Activated CD4-positive, alpha-beta memory T cell treated with anti-CD3 and anti-CD28 coated beads for 36 hours (primary cell): ENCODE data around the gene BTRC. TPM values are rescaled to one million over a fixed set of nuclear protein-coding genes. Genes with fewer than 3 reads are reported as not detected.

ENCODE experiments used
- CTCF ChIA-PET: fragments of 350-600 bp; sonication (Branson Sonifier 250); formaldehyde crosslinking; loops from one replicate; lab custom pipeline; 2021; ENCODE audit warnings: antibody characterized with exemption, inconsistent platforms; lab: Charles Lee
- POLR2A ChIA-PET: fragments of 350-600 bp; sonication (Branson Sonifier 250); formaldehyde crosslinking; loops from one replicate; lab custom pipeline; 2021; ENCODE audit warnings: antibody characterized with exemption; lab: Charles Lee
- DNase-seq: peaks from one replicate; pipeline ENCODE4 v3.0.0-alpha.2; 2020
- H3K27ac Mint-ChIP-seq: one replicate; pipeline ENCODE4 v1.8.0; 2021; ENCODE audit warnings: mixed read lengths
- H3K27me3 Mint-ChIP-seq: one replicate; pipeline ENCODE4 v1.8.0; 2021; ENCODE audit warnings: mixed read lengths
- H3K36me3 Mint-ChIP-seq: one replicate; pipeline ENCODE4 v1.8.0; 2021; ENCODE audit warnings: mixed read lengths
- H3K4me1 Mint-ChIP-seq: one replicate; pipeline ENCODE4 v1.8.0; 2021; ENCODE audit warnings: low read depth, mixed read lengths
- H3K4me3 Mint-ChIP-seq: one replicate; pipeline ENCODE4 v1.8.0; 2021; ENCODE audit warnings: mild to moderate bottlenecking, mixed read lengths
- H3K9me3 Mint-ChIP-seq: one replicate; pipeline ENCODE4 v1.8.0; 2021; ENCODE audit warnings: mixed read lengths
- intact Hi-C: fragments of 100-400 bp; cut with micrococcal nuclease; formaldehyde crosslinking; loops from one replicate; pipeline ENCODE4 v1.15.1; 2023
- total RNA-seq, 2 experiments: library from RNA; stranded (reverse); gene quantifications; one replicate each; pipeline ENCODE4 v1.2.3, GENCODE V29; 2021

Gene BTRC
- total RNA-seq, 2 experiments from 2014 or later, result 18.2 to 18.6 TPM

GRCh38 chr10:101450277-101451080, 96.5 kb downstream of the BTRC start:
- DNase-seq, result no peak
- Mint-ChIP-seq H3K4me1 (peaks cover 27% of the 10 kb centered on the region), H3K4me3 (no peak overlapping the region), H3K36me3 (no peaks in the 10 kb centered on the region), H3K27me3 (no peaks in the 10 kb centered on the region), H3K9me3 (no peaks in the 10 kb centered on the region), H3K27ac (no peak overlapping the region)
- POLR2A ChIA-PET, result no interaction called here
- intact Hi-C loops, result no loop called here
- CTCF ChIA-PET, result interaction anchor here (0.8 to 2.3 kb wide), 3 partner anchors 9 to 236 kb away, joined by 3 to 10 read pairs (median 3); no protein-coding TSS in a partner anchor

- H3K27me3 Mint-ChIP-seq, result no peaks in the 10 kb centered on the region
- ChIA-PET POLR2A (no interaction called here), CTCF (interaction anchor here (1.0 to 1.2 kb wide), 2 partner anchors 16 to 158 kb away, joined by 3 read pairs; no protein-coding TSS in a partner anchor)
- intact Hi-C loops, result no loop called here
- no peak overlapping the region for H3K27ac Mint-ChIP-seq
- H3K4me1 Mint-ChIP-seq, result peaks cover 27% of the 10 kb centered on the region
- no peaks in the 10 kb centered on the region for H3K36me3 Mint-ChIP-seq
- no peak for DNase-seq
- H3K9me3 Mint-ChIP-seq, result no peaks in the 10 kb centered on the region
- H3K4me3 Mint-ChIP-seq, result no peak overlapping the region
These were observed 97.3 kb downstream of the BTRC start for GRCh38 chr10:101451261-101451660.

- CTCF ChIA-PET, result interaction anchor here (0.7 to 1.3 kb wide), 4 partner anchors 15 to 203 kb away, joined by 3 read pairs; no protein-coding TSS in a partner anchor
- intact Hi-C loops, result no loop called here
- no peaks in the 10 kb centered on the region for H3K27me3 Mint-ChIP-seq
- no peaks in the 10 kb centered on the region for H3K9me3 Mint-ChIP-seq
- DNase-seq, result no peak
- POLR2A ChIA-PET, result no interaction called here
- peaks cover 27% of the 10 kb centered on the region for H3K4me1 Mint-ChIP-seq
- H3K36me3 Mint-ChIP-seq, result no peaks in the 10 kb centered on the region
- no peak overlapping the region for H3K27ac Mint-ChIP-seq
- H3K4me3 Mint-ChIP-seq, result no peak overlapping the region
These were observed 97.7 kb downstream of the BTRC start for GRCh38 chr10:101451667-101452069.

GRCh38 chr10:101452176-101452575, 98.2 kb downstream of the BTRC start:
- no peak overlapping the region for H3K4me3 Mint-ChIP-seq
- CTCF ChIA-PET, result interaction anchor here (0.6 to 2.9 kb wide), 7 partner anchors 8 to 310 kb away, joined by 3 to 21 read pairs (median 3); no protein-coding TSS in a partner anchor
- no peaks in the 10 kb centered on the region for H3K27me3 Mint-ChIP-seq
- POLR2A ChIA-PET, result no interaction called here
- no peaks in the 10 kb centered on the region for H3K36me3 Mint-ChIP-seq
- no peaks in the 10 kb centered on the region for H3K9me3 Mint-ChIP-seq
- no peak for DNase-seq
- no peak overlapping the region for H3K27ac Mint-ChIP-seq
- intact Hi-C loops, result no loop called here
- peaks cover 27% of the 10 kb centered on the region for H3K4me1 Mint-ChIP-seq

GRCh38 chr10:101452593-101452992, 98.6 kb downstream of the BTRC start:
- Mint-ChIP-seq H3K4me3 (no peak overlapping the region), H3K4me1 (peaks cover 27% of the 10 kb centered on the region), H3K9me3 (no peaks in the 10 kb centered on the region), H3K27ac (no peak overlapping the region), H3K27me3 (no peaks in the 10 kb centered on the region), H3K36me3 (no peaks in the 10 kb centered on the region)
- POLR2A ChIA-PET, result no interaction called here
- DNase-seq, result no peak
- CTCF ChIA-PET, result interaction anchor here (0.6 to 2.9 kb wide), 7 partner anchors 9 to 310 kb away, joined by 3 to 21 read pairs (median 3); no protein-coding TSS in a partner anchor
- intact Hi-C loops, result no loop called here

GRCh38 chr10:101453318-101453717, 99.4 kb downstream of the BTRC start:
- intact Hi-C loops, result no loop called here
- CTCF ChIA-PET, result interaction anchor here (1.3 to 2.9 kb wide), 4 partner anchors 9 to 74 kb away, joined by 3 to 21 read pairs (median 10); no protein-coding TSS in a partner anchor
- DNase-seq, result no peak
- Mint-ChIP-seq H3K36me3 (no peaks in the 10 kb centered on the region), H3K9me3 (no peaks in the 10 kb centered on the region), H3K27ac (no peak overlapping the region), H3K4me3 (no peak overlapping the region), H3K27me3 (no peaks in the 10 kb centered on the region), H3K4me1 (peaks cover 27% of the 10 kb centered on the region)
- POLR2A ChIA-PET, result no interaction called here

- POLR2A ChIA-PET, result no interaction called here
- intact Hi-C loops, result no loop called here
- H3K36me3 Mint-ChIP-seq, result no peaks in the 10 kb centered on the region
- DNase-seq, result no peak
- no peak overlapping the region for H3K27ac Mint-ChIP-seq
- no peaks in the 10 kb centered on the region for H3K27me3 Mint-ChIP-seq
- H3K4me1 Mint-ChIP-seq, result peaks cover 27% of the 10 kb centered on the region
- no peaks in the 10 kb centered on the region for H3K9me3 Mint-ChIP-seq
- no peak overlapping the region for H3K4me3 Mint-ChIP-seq
- CTCF ChIA-PET, result interaction anchor here (1.0 to 2.9 kb wide), 5 partner anchors 10 to 239 kb away, joined by 3 to 21 read pairs (median 6); no protein-coding TSS in a partner anchor
These were observed 100.1 kb downstream of the BTRC start for GRCh38 chr10:101453791-101454718.

- intact Hi-C loops, result no loop called here
- H3K4me1 Mint-ChIP-seq, result peaks cover 9% of the 10 kb centered on the region
- DNase-seq, result no peak
- no peaks in the 10 kb centered on the region for H3K27me3 Mint-ChIP-seq
- H3K27ac Mint-ChIP-seq, result no peak overlapping the region
- ChIA-PET CTCF (interaction anchor here (1.0 to 1.5 kb wide), 3 partner anchors 15 to 245 kb away, joined by 3 to 4 read pairs (median 3); no protein-coding TSS in a partner anchor), POLR2A (no interaction called here)
- no peaks in the 10 kb centered on the region for H3K36me3 Mint-ChIP-seq
- H3K9me3 Mint-ChIP-seq, result no peaks in the 10 kb centered on the region
- H3K4me3 Mint-ChIP-seq, result no peak overlapping the region
These were observed 104.9 kb downstream of the BTRC start for GRCh38 chr10:101458869-101459268.

- no peaks in the 10 kb centered on the region for H3K9me3 Mint-ChIP-seq
- no peaks in the 10 kb centered on the region for H3K36me3 Mint-ChIP-seq
- intact Hi-C loops, result no loop called here
- no peak overlapping the region for H3K4me3 Mint-ChIP-seq
- DNase-seq, result no peak
- H3K27me3 Mint-ChIP-seq, result no peaks in the 10 kb centered on the region
- peaks cover 2% of the 10 kb centered on the region for H3K4me1 Mint-ChIP-seq
- CTCF ChIA-PET, result interaction anchor here (1.7 to 5.4 kb wide), 2 partner anchors 106 to 251 kb away, joined by 5 to 42 read pairs; no protein-coding TSS in a partner anchor
- H3K27ac Mint-ChIP-seq, result no peak overlapping the region
- POLR2A ChIA-PET, result no interaction called here
These were observed 110.1 kb downstream of the BTRC start for GRCh38 chr10:101464082-101464481.

GRCh38 chr10:101464599-101464998, 110.6 kb downstream of the BTRC start:
- POLR2A ChIA-PET, result no interaction called here
- Mint-ChIP-seq H3K27me3 (no peaks in the 10 kb centered on the region), H3K9me3 (no peaks in the 10 kb centered on the region), H3K4me1 (peaks cover 2% of the 10 kb centered on the region), H3K27ac (no peak overlapping the region), H3K4me3 (no peak overlapping the region), H3K36me3 (no peaks in the 10 kb centered on the region)
- CTCF ChIA-PET, result interaction anchor here (0.6 to 5.4 kb wide), 6 partner anchors 22 to 251 kb away, joined by 3 to 42 read pairs (median 4); no protein-coding TSS in a partner anchor
- no peak for DNase-seq
- intact Hi-C loops, result no loop called here

- ChIA-PET POLR2A (interaction anchor here (0.6 kb wide), 1 partner anchor 24 kb away, joined by 3 read pairs; no protein-coding TSS in a partner anchor), CTCF (interaction anchor here (0.6 to 5.4 kb wide), 43 partner anchors 10 to 415 kb away, joined by 3 to 42 read pairs (median 4); partner anchors contain the start of gene BTRC)
- Mint-ChIP-seq H3K4me3 (no peak overlapping the region), H3K27ac (no peak overlapping the region), H3K36me3 (no peaks in the 10 kb centered on the region), H3K27me3 (no peaks in the 10 kb centered on the region), H3K4me1 (peaks cover 2% of the 10 kb centered on the region), H3K9me3 (no peaks in the 10 kb centered on the region)
- intact Hi-C loops, result no loop called here
- DNase-seq, result no peak
These were observed 112.3 kb downstream of the BTRC start for GRCh38 chr10:101466016-101466912.
